Mammary epithelial cell (primary cell): ENCODE measurements around the gene KCTD10.

Experiments used
- CTCF ChIP-seq, 2 donors: IDR thresholded peaks in 1 of 2; conservative IDR thresholded peaks in 1 of 2; 2 replicates each; pipeline ENCODE4 v1.5.1; 2011 to 2012; ENCODE audit warnings: inconsistent platforms in 2 of 2, low read length in 2 of 2, mild to moderate bottlenecking in 2 of 2, control low read depth in 1 of 2, low read depth in 1 of 2; ENCODE audit not compliant: insufficient read depth in 1 of 2; ENCODE audit errors: extremely low read depth in 1 of 2
- EZH2 ChIP-seq: IDR thresholded peaks from 2 replicates; pipeline ENCODE4 v1.6.1; 2012; ENCODE audit warnings: low read length, inconsistent platforms, borderline replicate concordance

- TF ChIP-seq CTCF (conservative IDR thresholded peaks at IDR 0.05 in 1 of 2, IDR thresholded peaks at IDR 0.05 in 1 of 2; ENCODE audit: extremely low read depth in 1 of 2, insufficient read depth in 1 of 2, low read depth in 1 of 2, low read length in 2 of 2) = no peak
- no peak for TF ChIP-seq EZH2
Observed at GRCh38 chr12:109502332-109502731, 25.2 kb upstream of the KCTD10 start.
